GM10248 (cell line): ENCODE measurements around the gene FRRS1L.

Experiments used
- CTCF ChIA-PET: fragments of 300-600 bp; sonication (Branson Sonifier 250); formaldehyde crosslinking; extraction: SDS; loops from one replicate; lab custom pipeline; 2021; ENCODE audit warnings: antibody characterized with exemption; lab: Yijun Ruan, JAX
- POLR2A ChIA-PET: fragments of 350-650 bp; sonication (Branson Sonifier 250); formaldehyde crosslinking; extraction: SDS; loops from one replicate; lab custom pipeline; 2020; ENCODE audit warnings: antibody characterized with exemption; lab: Yijun Ruan, JAX
- DNase-seq: peaks from one replicate; pipeline ENCODE4 v3.0.0; 2012; ENCODE audit errors: extremely low spot score
- TF ChIP-seq, protein P1 (sequence below): IDR thresholded peaks from 2 replicates; pipeline ENCODE4 v1.5.1; 2012; ENCODE audit warnings: mild to moderate bottlenecking, low read depth; ENCODE audit errors: extremely low read depth, missing control alignments, control extremely low read depth

Gene FRRS1L

DNA sequence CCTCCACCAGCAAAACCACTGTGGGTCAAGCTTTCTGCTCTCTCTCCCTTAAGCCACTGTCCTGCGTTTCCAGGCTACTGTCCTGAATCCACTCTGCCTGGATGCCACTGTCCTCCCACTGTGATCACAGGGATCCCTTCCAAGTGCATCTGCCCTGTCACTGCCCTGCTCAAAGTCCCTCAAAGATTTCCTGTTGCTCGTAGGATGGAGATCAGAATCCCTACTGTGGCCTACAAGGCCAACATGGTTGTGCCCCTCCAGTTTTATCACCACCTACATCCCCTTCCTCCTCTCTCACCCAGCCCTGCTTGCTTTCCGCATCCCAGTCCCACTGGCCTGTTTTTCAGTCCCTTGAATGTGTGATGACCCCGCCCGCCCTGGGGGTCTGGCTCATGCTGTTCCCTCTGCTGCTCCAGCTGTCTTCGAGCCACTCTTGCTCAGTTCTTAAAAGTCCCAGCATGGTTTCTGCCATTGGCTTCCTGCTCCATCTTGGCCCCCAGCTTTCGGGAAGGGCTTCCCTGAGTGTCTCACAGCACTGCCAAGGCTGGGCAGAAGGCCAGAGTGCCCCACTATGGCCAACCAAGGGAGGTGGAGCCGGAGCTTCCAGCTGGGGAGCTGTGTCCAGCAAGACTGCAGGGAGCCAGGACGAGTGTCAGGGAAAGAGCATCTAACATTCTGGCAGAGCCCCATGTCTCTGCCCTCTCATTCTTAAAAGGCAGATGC, 12.9 kb upstream of the FRRS1L start:
- ChIA-PET CTCF (interaction anchor here (0.7 to 1.7 kb wide), 5 partner anchors 11 to 290 kb away, joined by 3 to 5 read pairs (median 3); no protein-coding TSS in a partner anchor), POLR2A (no interaction called here)
- DNase-seq = no peak
- TF ChIP-seq, protein P1, sequence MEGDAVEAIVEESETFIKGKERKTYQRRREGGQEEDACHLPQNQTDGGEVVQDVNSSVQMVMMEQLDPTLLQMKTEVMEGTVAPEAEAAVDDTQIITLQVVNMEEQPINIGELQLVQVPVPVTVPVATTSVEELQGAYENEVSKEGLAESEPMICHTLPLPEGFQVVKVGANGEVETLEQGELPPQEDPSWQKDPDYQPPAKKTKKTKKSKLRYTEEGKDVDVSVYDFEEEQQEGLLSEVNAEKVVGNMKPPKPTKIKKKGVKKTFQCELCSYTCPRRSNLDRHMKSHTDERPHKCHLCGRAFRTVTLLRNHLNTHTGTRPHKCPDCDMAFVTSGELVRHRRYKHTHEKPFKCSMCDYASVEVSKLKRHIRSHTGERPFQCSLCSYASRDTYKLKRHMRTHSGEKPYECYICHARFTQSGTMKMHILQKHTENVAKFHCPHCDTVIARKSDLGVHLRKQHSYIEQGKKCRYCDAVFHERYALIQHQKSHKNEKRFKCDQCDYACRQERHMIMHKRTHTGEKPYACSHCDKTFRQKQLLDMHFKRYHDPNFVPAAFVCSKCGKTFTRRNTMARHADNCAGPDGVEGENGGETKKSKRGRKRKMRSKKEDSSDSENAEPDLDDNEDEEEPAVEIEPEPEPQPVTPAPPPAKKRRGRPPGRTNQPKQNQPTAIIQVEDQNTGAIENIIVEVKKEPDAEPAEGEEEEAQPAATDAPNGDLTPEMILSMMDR = no peak

DNA sequence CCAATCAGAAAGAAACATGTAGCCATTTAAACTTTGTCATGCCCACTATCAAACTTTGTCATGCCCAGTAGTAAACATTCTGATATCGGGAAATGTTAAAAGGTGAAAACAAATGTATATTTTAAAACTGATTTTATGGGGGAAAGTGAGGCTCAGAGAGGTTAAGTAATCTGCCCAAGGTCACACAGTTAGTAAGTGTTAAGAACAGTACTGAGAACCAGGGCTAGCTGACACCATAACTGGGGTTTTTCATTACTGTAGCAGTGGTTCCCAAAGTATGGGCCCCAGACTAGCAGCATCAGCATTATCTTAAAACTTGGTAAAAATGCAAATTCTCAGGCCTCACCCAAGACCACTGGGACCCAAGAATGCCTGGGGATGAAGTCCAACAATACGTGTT, 9.9 kb upstream of the FRRS1L start:
- TF ChIP-seq, protein P1 = no peak
- DNase-seq = no peak
- ChIA-PET CTCF (no interaction called here), POLR2A (no interaction called here)

DNA sequence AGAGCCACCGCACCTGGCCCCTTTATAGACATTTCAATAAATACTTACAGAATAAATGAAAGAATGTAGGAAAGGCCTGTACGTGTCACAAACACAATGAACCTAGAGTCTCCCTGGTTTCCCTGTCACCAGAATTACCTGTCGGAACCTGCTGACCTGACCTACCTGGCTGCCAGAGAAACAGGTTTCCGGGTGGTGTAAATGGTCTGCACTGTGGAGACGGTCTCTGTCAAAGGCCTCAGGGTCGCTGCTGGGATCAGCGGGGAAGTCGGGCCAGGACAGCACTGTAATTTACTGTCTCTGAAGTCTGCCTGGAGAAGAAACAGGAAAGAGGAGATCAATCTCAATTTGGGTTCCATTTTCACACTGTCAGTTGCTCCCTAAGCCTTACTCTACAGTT, 9.3 kb upstream of the FRRS1L start:
- TF ChIP-seq, protein P1 = no peak
- no peak for DNase-seq
- ChIA-PET POLR2A (no interaction called here), CTCF (no interaction called here)

DNA sequence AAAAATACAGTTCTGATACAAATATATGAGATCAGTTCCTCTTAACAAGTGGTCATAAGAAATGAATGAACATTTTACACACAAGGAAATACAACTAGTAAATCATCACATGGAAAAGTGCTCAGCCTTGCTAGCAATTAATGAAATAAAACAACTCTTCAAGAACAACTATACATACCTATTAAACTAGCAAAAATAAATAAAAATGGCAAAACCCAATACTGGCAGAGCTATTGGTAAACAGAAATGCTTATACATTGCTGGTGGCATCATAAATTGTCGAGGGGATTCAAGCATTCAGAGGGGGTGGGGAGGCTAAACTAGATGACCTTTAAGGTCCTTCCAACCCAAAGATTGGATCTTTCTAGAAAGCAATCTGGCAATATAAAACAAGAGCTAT, 5.9 kb upstream of the FRRS1L start:
- POLR2A ChIA-PET = no interaction called here
- CTCF ChIA-PET = interaction anchor here (1.9 kb wide), 1 partner anchor 10 kb away, joined by 8 read pairs; no protein-coding TSS in a partner anchor
- TF ChIP-seq, protein P1 = no peak
- DNase-seq = no peak

DNA sequence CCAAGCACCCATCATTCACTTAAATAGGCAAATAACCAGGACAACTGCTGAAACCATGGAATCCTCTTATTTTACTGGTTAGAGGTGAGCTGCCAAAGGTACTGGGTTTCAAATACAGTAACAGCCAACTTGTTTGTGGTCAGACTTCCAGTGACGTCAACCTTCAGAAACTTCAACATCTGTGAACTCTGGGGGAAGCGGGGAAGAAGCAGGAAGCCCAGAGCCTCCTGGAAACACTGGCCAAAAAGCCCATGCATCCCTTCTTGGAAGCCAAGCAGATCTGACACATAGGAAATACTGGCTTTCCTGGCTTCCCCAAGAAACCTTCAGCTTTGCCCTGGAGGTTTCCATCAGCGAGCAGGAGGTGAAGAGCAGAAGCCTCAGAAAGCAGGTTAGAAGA, 4.9 kb upstream of the FRRS1L start:
- TF ChIP-seq, protein P1 = no peak
- ChIA-PET POLR2A (no interaction called here), CTCF (interaction anchor here (1.9 kb wide), 1 partner anchor 11 kb away, joined by 8 read pairs; no protein-coding TSS in a partner anchor)
- no peak for DNase-seq

DNA sequence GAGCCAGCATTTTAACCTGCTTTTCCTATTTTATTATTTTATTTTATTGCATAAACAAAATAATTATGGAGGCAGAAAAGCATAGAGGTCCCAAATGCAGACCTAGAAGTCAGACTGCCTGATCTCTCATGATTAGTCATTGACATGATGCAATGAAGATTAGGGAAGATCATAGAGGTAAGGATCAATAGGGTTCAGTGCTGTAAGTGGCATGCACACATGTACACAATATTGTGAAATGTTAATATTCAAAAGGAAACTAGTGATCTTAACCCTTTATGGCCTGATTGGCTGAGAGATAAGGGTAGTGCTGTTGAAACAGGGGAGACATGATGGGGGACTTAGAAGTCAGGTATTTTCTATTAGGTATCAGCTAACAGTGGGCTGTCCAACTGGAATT, 1.1 kb upstream of the FRRS1L start:
- ChIA-PET POLR2A (no interaction called here), CTCF (no interaction called here)
- TF ChIP-seq, protein P1 = no peak
- no peak for DNase-seq
